ENCODE measurements around the gene MS4A6A.
"Not testable (repeated sequence)": the region's sequence is repeated elsewhere in the genome, so short reads cannot be mapped to it uniquely, and the experiment has no call there.

MS4A6A gene

DNA sequence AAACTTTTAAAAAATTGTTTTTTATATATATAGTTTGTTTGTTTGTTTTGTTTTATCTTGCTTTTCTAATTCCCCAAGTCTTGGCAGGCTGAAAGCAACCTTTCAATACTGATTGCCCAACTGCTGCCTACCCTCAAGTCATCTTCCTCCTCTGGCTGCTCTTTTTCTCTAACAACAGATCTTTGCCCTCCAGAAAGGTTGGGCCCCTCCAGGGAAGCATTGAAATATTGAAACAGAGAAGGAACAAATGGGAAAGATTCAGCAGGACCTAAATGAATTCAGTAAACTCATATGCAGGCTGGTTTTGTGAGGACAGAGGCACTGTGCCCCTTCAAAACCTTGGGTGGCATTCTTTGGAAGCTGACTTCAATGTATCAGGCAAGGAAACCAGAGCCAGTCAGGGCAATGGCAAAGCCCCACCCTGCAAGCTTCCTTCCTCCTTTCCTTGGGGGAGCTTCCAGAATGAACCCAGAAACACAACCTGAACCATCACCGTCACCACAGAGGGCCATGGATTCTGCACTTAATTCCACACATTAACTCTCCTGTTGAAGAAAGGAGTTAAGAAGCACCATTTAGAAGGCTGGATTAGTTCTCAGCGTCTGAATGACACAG is 815 bp upstream of the MS4A6A start:
- DNase-seq: no peak

DNA sequence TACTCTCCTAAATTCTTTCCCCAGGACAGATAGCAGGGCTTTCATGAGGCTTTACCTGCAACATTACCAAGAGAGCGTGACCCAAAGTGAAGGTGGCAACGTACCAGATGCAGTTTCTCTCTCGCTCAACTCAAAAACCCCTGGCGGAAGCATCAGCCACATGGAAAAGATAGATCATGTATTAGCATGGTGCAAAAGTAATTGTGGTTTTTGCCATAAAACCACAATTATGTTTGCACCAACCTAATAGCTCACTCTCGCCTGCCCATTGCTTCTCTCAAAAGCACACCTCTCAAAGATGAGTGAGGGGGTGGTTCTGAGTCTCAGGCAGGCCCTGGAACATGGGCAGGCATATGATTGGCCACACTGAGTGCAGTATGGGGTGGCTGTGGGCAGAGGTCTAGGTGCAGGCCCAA is 7.0 kb downstream of the MS4A6A start:
- DNase-seq: no peak

DNA sequence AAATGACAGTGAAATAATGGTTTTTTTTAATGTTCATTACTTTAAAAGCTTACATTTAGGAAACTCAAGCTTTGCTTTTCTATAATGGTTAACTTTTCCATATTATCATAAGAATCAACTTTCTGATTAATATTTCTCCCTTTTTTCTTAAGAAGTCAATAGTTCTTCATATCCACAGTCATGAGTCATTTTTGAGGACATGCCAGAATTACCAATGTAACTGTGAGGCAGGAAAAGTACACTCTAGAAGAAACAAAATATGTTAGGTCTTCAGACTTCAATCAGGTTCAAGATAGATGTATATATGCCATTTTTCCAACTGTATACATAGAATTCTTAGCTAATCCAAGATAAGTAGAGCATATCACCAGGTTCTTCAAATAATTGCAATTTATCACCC is 10.9 kb downstream of the MS4A6A start:
- DNase-seq: no peak

DNA sequence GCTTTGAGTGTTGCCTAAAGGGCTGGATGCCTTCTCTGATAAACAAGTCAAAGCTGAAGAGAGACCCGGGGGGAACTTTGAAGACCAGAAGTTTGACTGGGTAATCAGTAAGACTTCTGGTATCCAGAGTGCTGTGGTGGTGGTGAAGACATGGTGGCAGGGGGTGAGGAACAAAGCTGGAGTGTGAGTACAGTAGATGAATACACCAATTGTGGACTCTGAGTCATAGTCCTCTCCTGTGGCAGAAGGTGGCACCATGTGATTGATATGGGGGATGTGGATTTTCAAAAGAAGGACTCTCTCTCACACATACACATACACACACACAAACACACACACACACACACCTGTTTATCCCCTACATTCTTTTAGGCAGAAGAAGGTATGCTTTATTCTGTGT is 12.3 kb downstream of the MS4A6A start:
- DNase-seq: no peak

GRCh38 chr11:60169264-60169915 is 13.5 kb downstream of the MS4A6A start:
- DNase-seq: no peak

- DNase-seq: no peak
These were observed 14.6 kb downstream of the MS4A6A start for GRCh38 chr11:60168306-60168705.

DNA sequence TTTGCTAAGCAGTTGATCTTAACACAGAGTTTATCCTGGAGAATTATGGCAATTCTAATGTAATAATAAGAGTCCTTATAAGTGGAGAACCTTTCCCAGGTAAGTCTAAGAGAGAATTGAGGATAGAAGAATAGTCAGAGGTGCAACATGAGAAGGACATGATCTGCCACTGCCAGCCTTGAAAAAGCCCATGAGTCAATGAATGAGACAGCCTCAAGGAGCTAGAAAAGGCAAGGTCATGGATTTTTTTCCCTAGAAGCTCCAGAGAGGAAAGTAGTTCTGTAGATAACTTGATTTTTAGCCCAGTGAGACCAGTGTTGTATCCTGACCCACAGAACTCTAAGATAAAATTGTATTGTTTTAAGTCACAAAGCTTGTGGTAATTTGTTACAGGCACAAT is 16.9 kb downstream of the MS4A6A start:
- DNase-seq: no peak

GRCh38 chr11:60165538-60165937 is 17.3 kb downstream of the MS4A6A start:
- no peak for DNase-seq

DNA sequence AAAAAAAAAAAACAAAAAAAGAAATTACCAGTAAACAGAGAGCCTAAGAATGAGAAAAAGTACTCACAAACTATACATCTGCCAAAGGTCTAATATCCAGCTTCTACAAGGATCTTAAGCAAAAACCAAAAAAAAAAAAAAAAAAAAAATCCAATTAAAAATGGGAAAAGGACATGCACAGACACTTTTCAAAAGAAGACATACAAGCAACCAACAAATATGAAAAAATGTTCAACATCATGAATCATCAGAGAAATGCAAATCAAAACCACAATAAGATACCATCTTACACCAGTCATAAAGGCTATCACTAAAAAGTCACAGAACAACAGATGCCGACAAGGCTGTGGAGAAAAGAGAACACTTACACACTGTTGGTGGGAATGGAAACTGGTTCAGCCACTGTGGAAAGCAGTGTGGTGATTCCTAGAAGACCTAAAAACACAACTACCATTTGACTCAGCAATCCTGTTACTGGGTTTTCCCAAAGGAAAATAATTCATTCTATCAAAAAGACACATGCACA is 18.3 kb downstream of the MS4A6A start:
- DNase-seq: no peak

DNA sequence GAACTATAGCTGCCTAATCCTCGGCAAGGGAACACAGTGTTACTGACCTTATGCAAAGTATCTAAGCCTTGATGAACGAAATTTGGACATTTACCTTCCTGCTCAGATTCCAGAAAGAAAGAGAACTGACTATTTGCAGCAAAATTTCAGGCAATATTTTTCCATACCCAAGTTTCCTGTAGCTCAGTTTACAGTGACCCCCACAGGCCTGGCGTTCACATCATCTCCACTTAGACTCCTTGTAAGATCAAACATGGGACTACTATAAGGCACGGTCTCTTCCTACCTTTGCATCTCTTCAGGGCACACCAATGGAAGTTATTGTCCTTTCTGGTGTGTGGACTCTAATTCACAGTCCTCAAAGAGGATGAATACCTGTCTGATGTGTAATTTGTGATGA is 21.1 kb downstream of the MS4A6A start:
- no peak for DNase-seq

DNA sequence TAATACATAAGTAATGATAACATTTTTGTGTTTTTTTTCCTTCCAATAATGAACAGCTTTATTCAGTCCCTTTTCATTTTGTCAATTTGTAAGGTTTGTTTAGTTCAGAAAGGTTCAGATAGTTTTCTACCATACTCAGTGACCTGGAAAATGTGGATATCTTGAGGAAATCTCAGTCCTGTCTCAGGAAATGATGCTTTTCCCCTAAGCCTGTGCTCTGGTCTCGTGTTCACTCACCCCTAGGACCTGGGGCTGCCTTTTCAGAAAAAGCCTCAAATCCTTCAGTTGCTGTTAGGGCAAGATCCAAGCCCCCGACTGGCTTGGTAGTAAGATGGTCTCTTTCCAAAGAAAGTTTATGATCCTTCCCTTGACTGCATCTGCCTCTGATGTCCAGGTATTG is 21.8 kb downstream of the MS4A6A start:
- no peak for DNase-seq

GRCh38 chr11:60159868-60160267 is 23.0 kb downstream of the MS4A6A start:
- DNase-seq: no peak

- DNase-seq: no peak
These were observed 23.6 kb downstream of the MS4A6A start for GRCh38 chr11:60159284-60159683.

- no peak for DNase-seq
These were observed 24.2 kb downstream of the MS4A6A start for GRCh38 chr11:60158636-60159035.

- DNase-seq: no peak
These were observed 27.0 kb downstream of the MS4A6A start for GRCh38 chr11:60155931-60156330.

GRCh38 chr11:60152727-60153126 is 30.2 kb downstream of the MS4A6A start:
- not testable (repeated sequence) for DNase-seq

DNA sequence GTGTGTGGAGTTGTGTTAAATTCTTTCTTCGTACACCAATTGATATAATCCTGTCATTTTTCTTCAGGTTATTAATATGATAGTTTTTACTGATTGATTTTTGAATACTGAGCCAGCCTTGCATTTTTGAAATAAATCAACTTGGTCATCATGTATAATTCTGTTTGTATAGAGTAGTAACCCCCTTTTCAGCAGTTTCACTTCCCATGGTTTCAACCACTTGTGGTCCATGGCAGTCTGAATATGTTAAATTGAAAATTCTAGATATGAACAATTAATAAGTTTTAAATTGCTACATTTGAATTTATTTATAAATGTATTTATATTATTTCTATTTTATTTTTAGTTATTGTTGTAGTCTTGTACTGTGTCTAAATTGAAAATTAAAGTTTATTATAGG is 32.6 kb downstream of the MS4A6A start:
- DNase-seq: no peak

DNA sequence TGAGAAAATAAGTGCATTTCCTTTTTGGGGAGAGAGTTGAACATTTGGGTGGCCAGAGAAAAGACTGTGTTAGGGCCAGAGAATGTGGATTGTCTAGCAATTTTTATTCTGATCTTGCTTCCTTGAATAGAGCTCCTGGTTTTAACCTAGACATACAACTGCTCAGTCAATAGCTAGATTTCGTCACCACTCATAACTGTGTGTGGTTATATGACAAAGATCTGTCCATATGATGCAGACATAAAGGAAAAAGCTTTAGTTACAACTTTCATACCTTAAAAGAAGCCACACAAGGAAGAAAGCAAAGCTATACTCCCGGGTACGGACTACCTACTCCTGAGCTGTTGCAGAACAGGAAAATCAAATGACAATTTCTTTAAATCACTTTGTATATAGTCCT is 37.2 kb downstream of the MS4A6A start:
- no peak for DNase-seq

- no peak for DNase-seq
These were observed 39.1 kb downstream of the MS4A6A start for GRCh38 chr11:60143768-60144167.

DNA sequence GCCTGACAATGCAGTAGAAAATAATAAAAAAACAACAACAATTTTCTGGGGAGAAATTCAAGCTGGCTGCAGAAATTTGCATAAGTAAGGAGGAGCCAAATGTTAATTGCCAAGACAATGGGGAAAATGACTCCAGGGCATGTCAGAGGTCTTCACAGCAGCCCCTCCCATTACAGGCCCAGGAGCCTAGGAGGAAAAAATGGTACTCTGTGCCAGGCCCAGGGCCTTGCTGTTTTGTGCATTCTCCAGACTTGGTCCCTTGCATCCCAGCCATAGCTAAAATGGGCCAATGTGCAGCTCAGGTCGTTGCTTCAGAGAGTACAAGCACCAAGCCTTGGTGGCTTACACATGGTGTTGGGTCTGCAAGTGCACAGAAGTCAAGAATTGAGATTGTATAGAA is 49.0 kb downstream of the MS4A6A start:
- DNase-seq: no peak

DNA sequence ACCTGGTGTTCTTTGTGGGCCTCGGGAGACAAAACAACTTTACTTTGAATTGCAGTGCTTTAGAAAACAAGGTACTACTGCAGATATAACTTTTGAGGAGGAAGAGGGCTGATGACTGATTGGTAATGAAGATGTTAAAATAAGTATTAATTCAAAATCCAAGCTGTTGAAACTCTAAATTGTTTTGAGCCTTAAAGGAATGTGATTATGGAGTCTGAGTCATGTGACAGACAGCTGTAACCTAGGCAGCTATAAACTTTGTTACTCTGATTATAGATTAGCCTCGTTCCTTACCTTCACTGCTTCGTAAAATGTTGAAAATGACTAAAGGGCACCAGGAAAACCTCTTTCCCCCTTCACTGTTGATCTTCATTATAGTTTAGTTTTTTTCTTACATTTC is 51.0 kb downstream of the MS4A6A start:
- DNase-seq: no peak

GRCh38 chr11:60130496-60130895 is 52.4 kb downstream of the MS4A6A start:
- DNase-seq: no peak

DNA sequence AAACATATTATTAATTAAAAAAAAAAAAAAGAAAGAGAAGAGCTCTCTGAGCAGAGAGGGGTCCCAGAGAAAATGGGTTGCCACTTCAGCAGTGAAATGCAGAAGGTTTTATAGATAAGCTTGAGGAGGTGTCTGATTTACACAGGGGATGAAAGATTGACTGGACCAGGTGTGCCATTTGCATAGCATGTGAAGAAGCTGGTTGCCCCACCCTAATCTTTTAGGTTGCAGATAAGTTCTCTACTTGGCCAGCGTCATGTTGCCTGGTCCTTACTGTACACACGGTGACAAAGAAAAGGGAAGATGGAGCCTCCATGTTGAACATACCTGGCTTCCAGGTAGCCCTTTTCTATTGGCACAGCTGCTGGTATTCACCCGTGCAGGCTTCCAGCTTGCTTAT is 53.0 kb downstream of the MS4A6A start:
- no peak for DNase-seq

DNA sequence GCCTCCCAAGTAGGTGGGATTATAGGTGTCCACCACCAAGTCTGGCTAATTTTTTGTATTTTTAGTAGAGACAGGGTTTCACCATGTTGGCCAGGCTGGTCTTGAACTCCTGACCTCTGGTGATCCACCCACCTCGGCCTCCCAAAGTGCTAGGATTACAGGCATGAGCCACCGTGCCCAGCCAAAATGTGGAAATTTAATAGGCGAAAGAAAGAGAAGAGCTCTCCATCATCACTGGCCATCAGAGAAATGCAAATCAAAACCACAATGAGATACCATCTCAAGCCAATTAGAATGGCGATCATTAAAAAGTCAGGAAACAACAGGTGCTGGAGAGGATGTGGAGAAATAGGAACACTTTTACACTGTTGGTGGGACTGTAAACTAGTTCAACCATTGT is 54.0 kb downstream of the MS4A6A start:
- DNase-seq: not testable (repeated sequence)

DNA sequence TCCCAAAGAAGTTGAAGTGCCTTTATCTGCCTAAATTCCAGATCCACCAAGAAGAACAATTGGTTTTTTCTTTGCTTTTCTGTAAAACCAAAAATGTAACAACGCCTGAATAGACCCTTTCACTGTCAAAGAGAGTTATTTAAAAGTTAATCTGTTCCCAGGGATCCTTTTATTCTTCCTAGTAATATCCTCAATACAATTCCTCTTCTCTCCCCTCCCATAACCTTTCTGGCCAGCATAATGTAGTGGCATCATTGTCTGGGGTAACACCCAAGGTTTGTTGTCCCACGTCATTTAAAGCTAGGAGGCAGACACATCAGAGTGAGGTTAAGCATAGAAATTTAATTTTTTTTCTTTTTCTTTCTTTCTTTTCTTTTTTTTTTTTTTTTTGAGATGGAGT is 54.5 kb downstream of the MS4A6A start:
- no peak for DNase-seq
